GM19193 (cell line): ENCODE data around the gene PRKCG.

Source experiments
- POLR2A ChIP-seq: IDR thresholded peaks from 4 replicates; pipeline ENCODE4 v1.6.1; 2011; ENCODE audit not compliant: insufficient read depth, insufficient read length; ENCODE audit errors: extremely low read depth

The PRKCG gene

GRCh38 chr19:53907690-53908089 lies 25.7 kb downstream of the PRKCG start:
- no peak for TF ChIP-seq POLR2A

- no peak for TF ChIP-seq POLR2A
These were observed 26.3 kb downstream of the PRKCG start for GRCh38 chr19:53908106-53908934.

GRCh38 chr19:53908935-53909415 lies 27.0 kb downstream of the PRKCG start, which contains the start of gene CACNG7:
Gene CACNG7 (plus strand): TSS chr19:53909278. CDS start chr19:53912832, 3,554 bp downstream.
- no peak for TF ChIP-seq POLR2A

GRCh38 chr19:53909471-53910169 lies 27.6 kb downstream of the PRKCG start:
- no peak for TF ChIP-seq POLR2A

GRCh38 chr19:53910170-53910518 lies 28.1 kb downstream of the PRKCG start:
- no peak for TF ChIP-seq POLR2A

GRCh38 chr19:53912653-53913052 lies 30.7 kb downstream of the PRKCG start:
- TF ChIP-seq POLR2A = no peak

GRCh38 chr19:53915000-53915399 lies 33.0 kb downstream of the PRKCG start:
- no peak for TF ChIP-seq POLR2A

GRCh38 chr19:53916004-53916403 lies 34.0 kb downstream of the PRKCG start:
- no peak for TF ChIP-seq POLR2A

- TF ChIP-seq POLR2A = no peak
These were observed 35.4 kb downstream of the PRKCG start for GRCh38 chr19:53917356-53917755.

- no peak for TF ChIP-seq POLR2A
These were observed 45.7 kb downstream of the PRKCG start for GRCh38 chr19:53927739-53928138.

- no peak for TF ChIP-seq POLR2A
These were observed 54.0 kb downstream of the PRKCG start for GRCh38 chr19:53936029-53936428.

GRCh38 chr19:53942001-53942786 lies 60.2 kb downstream of the PRKCG start:
- no peak for TF ChIP-seq POLR2A

- no peak for TF ChIP-seq POLR2A
These were observed 62.4 kb downstream of the PRKCG start for GRCh38 chr19:53944416-53944815.

GRCh38 chr19:53944933-53945332 lies 62.9 kb downstream of the PRKCG start:
- no peak for TF ChIP-seq POLR2A

GRCh38 chr19:53945441-53945840 lies 63.4 kb downstream of the PRKCG start:
- no peak for TF ChIP-seq POLR2A
